Upper lobe of left lung (tissue), 6 donors: ENCODE results near the gene TBC1D9. TPM values are rescaled to one million over a fixed set of nuclear protein-coding genes. Genes with fewer than 3 reads are reported as not detected.
"Not testable (repeated sequence)": the region's sequence is repeated elsewhere in the genome, so short reads cannot be mapped to it uniquely, and the experiment has no call there.

ENCODE experiments used
- ATAC-seq, 2 donors: fragments of 200-7000 bp; cut with Tn5 transposase; one replicate each; pipeline ENCODE4 v1.9.1; 2022; ENCODE audit warnings: mild to moderate bottlenecking in 2 of 2, moderate library complexity in 2 of 2; ENCODE audit not compliant: low FRiP score in 2 of 2
- DNase-seq, 2 donors: peaks; one replicate each; pipeline ENCODE4 v3.0.0-alpha.2; 2019 to 2020
- H3K27ac ChIP-seq, 4 donors: fragments of 200-600 bp; sonication (generic); one replicate each; pipeline ENCODE4 v1.5.1; 2016 to 2019
- H3K27me3 ChIP-seq, 4 donors: fragments of 200-600 bp; sonication (generic); one replicate each; pipeline ENCODE4 v1.5.1; 2017 to 2019
- H3K36me3 ChIP-seq, 4 donors: fragments of 200-600 bp; sonication (generic); one replicate each; pipeline ENCODE4 v1.5.1; 2016 to 2019
- H3K4me1 ChIP-seq, 4 donors: fragments of 200-600 bp; sonication (generic); one replicate each; pipeline ENCODE4 v1.5.1; 2018 to 2019
- H3K4me3 ChIP-seq, 4 donors: fragments of 200-600 bp; sonication (generic); one replicate each; pipeline ENCODE4 v1.5.1; 2017 to 2019; ENCODE audit warnings: mild to moderate bottlenecking in 2 of 4, moderate library complexity in 1 of 4
- H3K9me3 ChIP-seq, 4 donors: fragments of 200-600 bp; sonication (generic); one replicate each; pipeline ENCODE4 v1.5.1; 2018 to 2019
- CTCF ChIP-seq, 6 experiments: fragments of 450-650 bp in 4 of 6; fragments of 200-600 bp in 2 of 6; sonication (generic) in 2 of 6; IDR thresholded peaks; one replicate each; pipeline ENCODE4 v1.5.1; 2016 to 2019; ENCODE audit warnings: antibody characterized with exemption in 6 of 6
- EP300 ChIP-seq, 4 donors: sonication (generic); formaldehyde crosslinking; IDR thresholded peaks; one replicate each; pipeline ENCODE4 v1.5.1; 2017; ENCODE audit warnings: antibody characterized with exemption in 4 of 4, control low read depth in 2 of 4
- POLR2A ChIP-seq, 4 donors: fragments of 450-650 bp; IDR thresholded peaks; one replicate each; pipeline ENCODE4 v1.5.1; 2016 to 2017; ENCODE audit warnings: antibody characterized with exemption in 4 of 4, mild to moderate bottlenecking in 2 of 4
- POLR2AphosphoS5 ChIP-seq, 2 donors: sonication (generic); formaldehyde crosslinking; IDR thresholded peaks; one replicate each; pipeline ENCODE4 v1.5.1; 2017; ENCODE audit warnings: antibody characterized with exemption in 2 of 2
- WGBS, 2 donors: methylation state at CpG; one replicate each; pipeline ENCODE4 v1.1.5; 2017 to 2018; 5-methylcytosine and 5-hydroxymethylcytosine counted together
- total RNA-seq, 6 donors: library from RNA; depleted of rRNA in 4 of 6; stranded (reverse); fragments of >200 nt in 4 of 6; gene quantifications; one replicate each; pipeline versions ENCODE4 v1.1.0 to v1.2.1, GENCODE V29; 2016 to 2021
- donor health status: DM: no; HTN: no; CAD: no; lungs with moderate emphysema.
- donor health status: DM: no; HTN: yes; CAD: no; lungs with severe emphysema.

TBC1D9 gene
- total RNA-seq, 6 donors from 2014 or later: 33.7 to 41.9 (median 38.1) TPM

GRCh38 chr4:140799686-140800225 lies 43.6 kb upstream of the TBC1D9 start:
- WGBS, 2 donors: 72 to 74% methylated on average over 5 of the region's 5 CpGs
- Histone ChIP-seq H3K27me3 (no peaks in the 10 kb centered on the region), H3K27ac (no peak overlapping the region), H3K4me1 (no peaks in the 10 kb centered on the region), H3K9me3 (no peaks in the 10 kb centered on the region), H3K36me3 (no peaks in the 10 kb centered on the region), H3K4me3 (no peak overlapping the region)
- ATAC-seq (no peak), DNase-seq (no peak)
- no peak for TF ChIP-seq EP300 (IDR thresholded peaks at IDR 0.05)
- no peak for TF ChIP-seq POLR2A (IDR thresholded peaks at IDR 0.05)
- no peak for TF ChIP-seq CTCF (IDR thresholded peaks at IDR 0.05)
- no peak for TF ChIP-seq POLR2AphosphoS5 (IDR thresholded peaks at IDR 0.05)

- TF ChIP-seq EP300 (IDR thresholded peaks at IDR 0.05) (no peak), POLR2AphosphoS5 (IDR thresholded peaks at IDR 0.05) (no peak)
- Histone ChIP-seq H3K36me3 (no peaks in the 10 kb centered on the region), H3K27me3 (no peaks in the 10 kb centered on the region), H3K4me1 (no peaks in the 10 kb centered on the region), H3K4me3 (no peak overlapping the region), H3K9me3 (peaks cover 0 to 4% (median 2%) of the 10 kb centered on the region in 4 donors), H3K27ac (no peak overlapping the region)
- no peak for ATAC-seq
- 74 to 75% methylated on average over 2 of the region's 2 CpGs for WGBS, 2 donors
- no peak for DNase-seq
Observed at GRCh38 chr4:140793291-140793690, 37.1 kb upstream of the TBC1D9 start.

- peak; percentile 79 to 95 for ATAC-seq
- DNase-seq: peak in 1 of 2 donors; percentile 64
- peaks cover 0 to 8% (median 3%) of the 10 kb centered on the region in 4 donors for H3K9me3 ChIP-seq
- H3K4me3 ChIP-seq: no peak overlapping the region
- no peaks in the 10 kb centered on the region for H3K36me3 ChIP-seq
- TF ChIP-seq POLR2A (IDR thresholded peaks at IDR 0.05) (peak in 1 of 4 donors; percentile 15), EP300 (IDR thresholded peaks at IDR 0.05) (peak in 1 of 4 donors; percentile 18), POLR2AphosphoS5 (IDR thresholded peaks at IDR 0.05) (peak in 1 of 2 donors; percentile 40), CTCF (IDR thresholded peaks at IDR 0.05) (no peak)
- no peaks in the 10 kb centered on the region for H3K27me3 ChIP-seq
- H3K27ac ChIP-seq: peak overlapping the region in 3 of 4 donors; percentile 30 to 78 (median 71)
- H3K4me1 ChIP-seq: no peaks in the 10 kb centered on the region
- WGBS, 2 donors: 76 to 94% methylated on average over 3 of the region's 3 CpGs
Observed at GRCh38 chr4:140790765-140791164, 34.6 kb upstream of the TBC1D9 start.

GRCh38 chr4:140790171-140790570 lies 34.0 kb upstream of the TBC1D9 start:
- peak; percentile 68 to 72 for ATAC-seq
- H3K4me1 ChIP-seq: no peaks in the 10 kb centered on the region
- no peaks in the 10 kb centered on the region for H3K27me3 ChIP-seq
- no peak overlapping the region for H3K4me3 ChIP-seq
- DNase-seq: no peak
- no peaks in the 10 kb centered on the region for H3K36me3 ChIP-seq
- TF ChIP-seq POLR2AphosphoS5 (IDR thresholded peaks at IDR 0.05): no peak
- no peak for TF ChIP-seq POLR2A (IDR thresholded peaks at IDR 0.05)
- TF ChIP-seq EP300 (IDR thresholded peaks at IDR 0.05): no peak
- WGBS, 2 donors: 67 to 70% methylated on average over 4 of the region's 4 CpGs
- peak overlapping the region; percentile 30 to 78 (median 56) for H3K27ac ChIP-seq
- peaks cover 0 to 8% (median 3%) of the 10 kb centered on the region in 4 donors for H3K9me3 ChIP-seq

- Histone ChIP-seq H3K4me1 (no peaks in the 10 kb centered on the region), H3K9me3 (peaks cover 0 to 8% (median 3%) of the 10 kb centered on the region in 4 donors), H3K27me3 (no peaks in the 10 kb centered on the region), H3K36me3 (no peaks in the 10 kb centered on the region), H3K27ac (peak overlapping the region in 3 of 4 donors; percentile 30 to 78 (median 71)), H3K4me3 (no peak overlapping the region)
- ATAC-seq: peak in 1 of 2 donors; percentile 74
- WGBS, 2 donors: 50 to 53% methylated on average over 5 of the region's 5 CpGs
- TF ChIP-seq POLR2A (IDR thresholded peaks at IDR 0.05) (no peak), POLR2AphosphoS5 (IDR thresholded peaks at IDR 0.05) (peak in 1 of 2 donors; percentile 65), CTCF (IDR thresholded peaks at IDR 0.05) (no peak), EP300 (IDR thresholded peaks at IDR 0.05) (peak in 3 of 4 donors; percentile 17 to 88 (median 66))
- DNase-seq: no peak
Observed at GRCh38 chr4:140789759-140790158, 33.6 kb upstream of the TBC1D9 start.

GRCh38 chr4:140782787-140783186 lies 26.6 kb upstream of the TBC1D9 start:
- H3K4me1 ChIP-seq, H3K36me3 ChIP-seq, H3K9me3 ChIP-seq, DNase-seq, H3K27me3 ChIP-seq, ATAC-seq, H3K27ac ChIP-seq, H3K4me3 ChIP-seq: not testable (repeated sequence)
